A549 (cell line): Measurements from ENCODE around the gene TCL1A.

Experiments used
- CBX2 ChIP-seq: fragments of 200-600 bp; sonication (generic); IDR thresholded peaks from 2 replicates; pipeline ENCODE4 v1.6.1; 2016; ENCODE audit warnings: low read depth, mild to moderate bottlenecking, borderline replicate concordance
- CHD2 ChIP-seq: fragments of 150-350 bp; IDR thresholded peaks from 2 replicates; pipeline ENCODE4 v1.6.1; 2014; ENCODE audit warnings: low read length; ENCODE audit not compliant: partially characterized antibody
- HDAC2 ChIP-seq: fragments of 200-600 bp; sonication (generic); IDR thresholded peaks from 2 replicates; pipeline ENCODE4 v1.6.1; 2016
- HOXA7 ChIP-seq: fragments of 250-450 bp; sonication (Bioruptor Pico); IDR thresholded peaks from 2 replicates; pipeline ENCODE4 v1.5.0; 2020; ENCODE audit warnings: mild to moderate bottlenecking, moderate library complexity
- POLR2A ChIP-seq: IDR thresholded peaks from 2 replicates; pipeline ENCODE4 v1.6.1; 2012; ENCODE audit warnings: mild to moderate bottlenecking, low read length
- RCOR1 ChIP-seq: fragments of 150-350 bp; IDR thresholded peaks from 2 replicates; pipeline ENCODE4 v1.6.1; 2014; ENCODE audit warnings: antibody characterized with exemption, low read length, low read depth
- SREBF2 ChIP-seq: fragments of 450-650 bp; IDR thresholded peaks from 2 replicates; pipeline ENCODE4 v1.6.1; 2014; ENCODE audit warnings: mild to moderate bottlenecking, moderate library complexity
- TF ChIP-seq, protein P1 (sequence below): fragments of 450-650 bp; IDR thresholded peaks from 2 replicates; pipeline ENCODE4 v1.6.1; 2014; ENCODE audit warnings: antibody characterized with exemption
- TF ChIP-seq, protein P2 (sequence below): fragments of >200 bp; sonication (Bioruptor Twin); formaldehyde crosslinking; IDR thresholded peaks from 3 replicates; pipeline ENCODE4 v1.5.1; 2016

DNA sequence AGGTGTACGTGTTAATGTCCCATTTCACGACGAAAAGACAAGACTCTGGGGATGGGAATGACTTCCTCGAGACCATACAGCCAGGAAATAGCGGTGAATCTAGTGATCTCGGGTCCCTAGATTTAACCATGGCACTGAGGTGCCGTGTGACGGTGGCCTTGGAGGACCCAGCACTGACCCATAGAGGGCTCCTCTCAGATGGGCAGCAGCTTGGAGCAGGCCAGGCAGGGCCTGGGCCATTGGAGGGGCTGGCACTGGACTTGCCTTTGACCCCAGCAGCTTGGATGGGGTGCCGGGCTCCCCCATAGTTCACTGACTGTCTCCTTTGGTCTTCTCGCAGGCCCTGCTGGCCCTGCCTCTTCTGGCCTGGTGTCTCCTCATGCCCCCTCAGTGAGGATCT, 22.3 kb downstream of the TCL1A start:
- TF ChIP-seq, protein P1, sequence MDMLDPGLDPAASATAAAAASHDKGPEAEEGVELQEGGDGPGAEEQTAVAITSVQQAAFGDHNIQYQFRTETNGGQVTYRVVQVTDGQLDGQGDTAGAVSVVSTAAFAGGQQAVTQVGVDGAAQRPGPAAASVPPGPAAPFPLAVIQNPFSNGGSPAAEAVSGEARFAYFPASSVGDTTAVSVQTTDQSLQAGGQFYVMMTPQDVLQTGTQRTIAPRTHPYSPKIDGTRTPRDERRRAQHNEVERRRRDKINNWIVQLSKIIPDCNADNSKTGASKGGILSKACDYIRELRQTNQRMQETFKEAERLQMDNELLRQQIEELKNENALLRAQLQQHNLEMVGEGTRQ = no peak
- TF ChIP-seq, protein P2, sequence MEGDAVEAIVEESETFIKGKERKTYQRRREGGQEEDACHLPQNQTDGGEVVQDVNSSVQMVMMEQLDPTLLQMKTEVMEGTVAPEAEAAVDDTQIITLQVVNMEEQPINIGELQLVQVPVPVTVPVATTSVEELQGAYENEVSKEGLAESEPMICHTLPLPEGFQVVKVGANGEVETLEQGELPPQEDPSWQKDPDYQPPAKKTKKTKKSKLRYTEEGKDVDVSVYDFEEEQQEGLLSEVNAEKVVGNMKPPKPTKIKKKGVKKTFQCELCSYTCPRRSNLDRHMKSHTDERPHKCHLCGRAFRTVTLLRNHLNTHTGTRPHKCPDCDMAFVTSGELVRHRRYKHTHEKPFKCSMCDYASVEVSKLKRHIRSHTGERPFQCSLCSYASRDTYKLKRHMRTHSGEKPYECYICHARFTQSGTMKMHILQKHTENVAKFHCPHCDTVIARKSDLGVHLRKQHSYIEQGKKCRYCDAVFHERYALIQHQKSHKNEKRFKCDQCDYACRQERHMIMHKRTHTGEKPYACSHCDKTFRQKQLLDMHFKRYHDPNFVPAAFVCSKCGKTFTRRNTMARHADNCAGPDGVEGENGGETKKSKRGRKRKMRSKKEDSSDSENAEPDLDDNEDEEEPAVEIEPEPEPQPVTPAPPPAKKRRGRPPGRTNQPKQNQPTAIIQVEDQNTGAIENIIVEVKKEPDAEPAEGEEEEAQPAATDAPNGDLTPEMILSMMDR = no peak
- TF ChIP-seq CHD2 (no peak), HOXA7 (CRISPR knock-in tag) (no peak), CBX2 (no peak), HDAC2 (no peak), POLR2A (no peak), RCOR1 (no peak), SREBF2 (no peak)
